PC-9 (cell line): ENCODE measurements around the gene SPEG.

Source experiments
- EZH2 ChIP-seq: fragments of 200-600 bp; sonication (generic); IDR thresholded peaks from 2 replicates; pipeline ENCODE4 v1.8.0; 2017; ENCODE audit warnings: antibody characterized with exemption, low read depth
- TF ChIP-seq, protein P1 (sequence below): fragments of 200-600 bp; sonication (generic); conservative IDR thresholded peaks from 2 replicates; pipeline ENCODE4 v1.6.1; 2017; ENCODE audit warnings: mixed run types, antibody characterized with exemption, mild to moderate bottlenecking, moderate library complexity

DNA sequence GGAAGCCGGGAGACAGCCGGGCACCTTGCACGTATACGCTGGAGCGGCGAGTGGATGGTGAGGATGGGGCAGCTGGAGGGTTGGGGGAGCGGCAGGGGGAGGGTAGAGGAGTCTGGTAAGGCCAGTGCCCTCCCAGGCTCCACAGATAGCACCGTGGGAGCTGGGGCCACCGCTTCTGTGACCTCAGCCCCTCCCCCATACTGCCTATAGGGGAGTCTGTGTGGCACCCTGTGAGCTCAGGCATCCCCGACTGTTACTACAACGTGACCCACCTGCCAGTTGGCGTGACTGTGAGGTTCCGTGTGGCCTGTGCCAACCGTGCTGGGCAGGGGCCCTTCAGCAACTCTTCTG, 54.2 kb downstream of the SPEG start:
- TF ChIP-seq, protein P1, sequence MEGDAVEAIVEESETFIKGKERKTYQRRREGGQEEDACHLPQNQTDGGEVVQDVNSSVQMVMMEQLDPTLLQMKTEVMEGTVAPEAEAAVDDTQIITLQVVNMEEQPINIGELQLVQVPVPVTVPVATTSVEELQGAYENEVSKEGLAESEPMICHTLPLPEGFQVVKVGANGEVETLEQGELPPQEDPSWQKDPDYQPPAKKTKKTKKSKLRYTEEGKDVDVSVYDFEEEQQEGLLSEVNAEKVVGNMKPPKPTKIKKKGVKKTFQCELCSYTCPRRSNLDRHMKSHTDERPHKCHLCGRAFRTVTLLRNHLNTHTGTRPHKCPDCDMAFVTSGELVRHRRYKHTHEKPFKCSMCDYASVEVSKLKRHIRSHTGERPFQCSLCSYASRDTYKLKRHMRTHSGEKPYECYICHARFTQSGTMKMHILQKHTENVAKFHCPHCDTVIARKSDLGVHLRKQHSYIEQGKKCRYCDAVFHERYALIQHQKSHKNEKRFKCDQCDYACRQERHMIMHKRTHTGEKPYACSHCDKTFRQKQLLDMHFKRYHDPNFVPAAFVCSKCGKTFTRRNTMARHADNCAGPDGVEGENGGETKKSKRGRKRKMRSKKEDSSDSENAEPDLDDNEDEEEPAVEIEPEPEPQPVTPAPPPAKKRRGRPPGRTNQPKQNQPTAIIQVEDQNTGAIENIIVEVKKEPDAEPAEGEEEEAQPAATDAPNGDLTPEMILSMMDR: no peak
- TF ChIP-seq EZH2: no peak
